ELF-1 (cell line): ENCODE data around the gene FCN3.
"Not testable (repeated sequence)": the region's sequence is repeated elsewhere in the genome, so short reads cannot be mapped to it uniquely, and the experiment has no call there.

ENCODE experiments used
- DNase-seq: peaks from one replicate; pipeline ENCODE4 v3.0.0-alpha.2; 2016; ENCODE audit warnings: low read depth, low spot score

FCN3 gene

DNA sequence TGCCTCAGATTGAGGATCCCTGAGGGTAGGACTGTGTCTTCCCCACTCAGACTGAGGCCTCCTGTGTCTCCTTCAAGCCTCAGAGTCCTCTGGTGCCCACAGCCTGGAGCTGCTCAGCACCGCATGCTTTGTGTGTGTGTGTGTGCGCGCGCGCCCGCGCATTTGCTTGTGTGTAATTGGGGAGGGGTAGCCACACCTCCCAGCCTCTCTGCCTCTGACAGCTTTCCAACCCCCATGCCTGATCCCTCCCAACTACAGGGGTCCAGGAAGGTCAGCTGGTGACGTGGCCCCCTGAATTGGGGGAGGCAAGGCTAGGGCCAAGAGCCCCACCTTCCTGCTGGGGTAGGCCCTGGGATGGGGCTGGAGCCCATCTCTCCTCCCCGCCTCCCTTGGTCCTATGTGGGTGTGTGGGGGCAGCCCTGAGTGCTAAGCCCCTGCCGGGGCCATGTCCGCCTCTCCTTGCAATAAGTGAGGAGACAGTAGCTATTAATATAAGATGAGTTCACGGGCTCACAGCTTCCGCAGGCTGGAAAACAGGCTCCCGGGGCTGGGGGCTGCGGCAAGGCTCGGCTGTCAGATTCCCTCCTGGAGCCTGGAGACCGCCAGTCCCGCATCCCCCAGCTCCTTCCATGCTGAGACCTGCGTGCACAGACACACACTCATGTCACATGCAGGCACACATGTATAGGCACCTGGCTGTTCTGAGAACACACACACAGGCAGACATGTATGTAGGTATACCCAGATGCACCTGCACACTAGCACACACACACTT, 24.8 kb upstream of the FCN3 start:
- DNase-seq: peak; percentile 62

DNA sequence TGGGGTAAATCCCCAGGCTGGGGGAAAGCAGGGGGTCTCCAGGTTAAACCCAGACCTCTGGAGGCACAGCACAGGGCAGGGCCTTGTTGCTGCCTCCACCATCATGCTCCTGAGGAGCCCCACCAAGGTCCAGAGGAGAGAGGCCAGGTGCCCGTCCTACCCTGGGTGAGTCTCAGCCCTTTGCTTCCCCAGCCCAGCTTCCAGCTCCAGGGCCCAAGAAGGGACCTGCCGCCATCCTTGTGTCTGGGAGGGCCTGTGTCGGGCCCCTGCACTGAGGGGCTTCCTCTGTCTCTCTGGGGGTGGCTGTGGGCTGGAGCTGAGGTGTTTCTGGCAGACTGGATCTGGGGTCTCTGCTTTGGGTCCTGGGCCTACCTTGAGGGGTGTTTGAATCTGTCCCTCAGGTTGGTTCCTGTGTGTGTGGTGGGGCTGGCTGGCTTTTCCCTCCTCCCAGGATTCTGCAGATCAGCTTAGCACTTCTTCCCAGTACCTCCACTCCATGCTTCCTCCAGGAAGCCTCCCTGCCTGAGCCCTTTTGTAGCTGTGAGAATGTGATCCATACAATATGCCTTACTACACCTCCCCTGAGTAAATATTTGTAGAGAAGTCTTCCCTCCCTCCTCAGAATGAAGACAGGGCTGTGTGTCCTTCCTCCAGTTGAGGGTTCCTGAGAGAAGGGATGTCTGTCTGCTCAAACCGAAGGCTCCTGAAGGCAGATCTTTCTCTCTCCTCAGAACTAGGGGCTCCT, 24.0 kb upstream of the FCN3 start:
- DNase-seq: no peak

GRCh38 chr1:27397749-27398148, 23.1 kb upstream of the FCN3 start:
- DNase-seq: peak; percentile 53

DNA sequence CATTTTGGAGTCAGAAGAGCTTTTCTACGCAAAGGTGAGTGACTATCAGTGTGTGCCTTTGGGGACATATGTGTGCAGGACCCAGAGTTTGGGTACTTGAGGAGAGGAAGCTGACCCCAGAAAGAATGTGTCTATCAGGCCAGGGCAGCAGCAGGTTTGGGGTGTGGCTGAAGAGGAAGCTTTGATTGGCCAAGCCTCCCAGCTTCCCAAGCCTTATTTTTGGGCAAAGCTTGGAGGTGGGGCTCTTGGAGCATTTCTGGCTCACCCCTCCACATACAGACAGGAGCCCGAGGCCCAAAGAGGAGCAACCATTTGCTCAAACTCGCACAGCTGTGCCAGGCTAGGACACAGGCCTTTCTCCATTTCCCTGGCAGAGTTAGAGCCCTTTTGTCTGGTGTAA, 22.5 kb upstream of the FCN3 start:
- no peak for DNase-seq

DNA sequence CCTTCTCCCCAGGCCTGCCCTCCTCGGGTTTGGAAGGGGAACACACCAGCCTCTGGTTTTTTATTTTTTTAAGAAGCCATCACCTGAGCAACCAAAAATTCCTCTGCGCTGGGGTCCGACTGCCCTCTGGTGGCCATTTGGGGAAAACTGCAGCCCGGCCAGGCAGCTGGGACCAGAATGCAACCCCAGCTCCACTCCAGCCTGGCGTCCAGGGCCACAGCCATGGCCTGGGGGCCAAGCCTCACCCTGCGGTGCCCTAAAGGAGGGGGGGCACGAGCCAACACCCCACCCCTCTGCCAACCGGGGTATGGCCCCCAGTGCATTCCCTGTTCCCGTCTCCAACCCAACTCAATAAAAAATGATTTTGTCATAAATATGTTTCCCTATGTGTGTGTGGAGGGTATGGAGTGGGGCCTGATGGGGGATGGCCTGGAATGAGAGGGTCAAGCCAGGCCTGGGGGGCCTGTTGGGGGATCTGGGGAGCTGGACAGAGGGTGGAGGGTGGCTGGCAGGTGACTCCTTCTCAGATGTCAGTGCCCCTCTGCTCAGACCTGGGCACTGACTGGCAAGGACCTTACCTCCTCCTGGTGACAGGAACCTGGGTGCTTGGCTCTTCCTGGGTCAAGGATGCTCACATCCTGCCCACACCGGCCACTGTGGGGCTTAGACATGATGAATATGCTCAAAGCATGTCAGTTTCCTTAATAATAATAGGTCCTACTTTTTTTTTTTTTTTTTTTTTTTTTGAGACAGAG, 21.0 kb upstream of the FCN3 start:
- peak; percentile 94 for DNase-seq

- DNase-seq: no peak
These were observed 20.3 kb upstream of the FCN3 start for GRCh38 chr1:27394925-27395324.

DNA sequence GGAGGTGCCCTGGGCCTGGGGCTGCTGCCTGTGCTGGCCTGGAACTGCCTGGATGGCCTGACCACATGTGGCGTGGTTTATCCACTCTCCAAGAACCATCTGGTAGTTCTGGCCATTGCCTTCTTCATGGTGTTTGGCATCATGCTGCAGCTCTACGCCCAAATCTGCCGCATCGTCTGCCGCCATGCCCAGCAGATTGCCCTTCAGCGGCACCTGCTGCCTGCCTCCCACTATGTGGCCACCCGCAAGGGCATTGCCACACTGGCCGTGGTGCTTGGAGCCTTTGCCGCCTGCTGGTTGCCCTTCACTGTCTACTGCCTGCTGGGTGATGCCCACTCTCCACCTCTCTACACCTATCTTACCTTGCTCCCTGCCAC, 19.6 kb upstream of the FCN3 start:
- no peak for DNase-seq

GRCh38 chr1:27393641-27394281, 19.1 kb upstream of the FCN3 start:
- no peak for DNase-seq

GRCh38 chr1:27392778-27393635, 18.4 kb upstream of the FCN3 start:
- DNase-seq: peak; percentile 63

DNA sequence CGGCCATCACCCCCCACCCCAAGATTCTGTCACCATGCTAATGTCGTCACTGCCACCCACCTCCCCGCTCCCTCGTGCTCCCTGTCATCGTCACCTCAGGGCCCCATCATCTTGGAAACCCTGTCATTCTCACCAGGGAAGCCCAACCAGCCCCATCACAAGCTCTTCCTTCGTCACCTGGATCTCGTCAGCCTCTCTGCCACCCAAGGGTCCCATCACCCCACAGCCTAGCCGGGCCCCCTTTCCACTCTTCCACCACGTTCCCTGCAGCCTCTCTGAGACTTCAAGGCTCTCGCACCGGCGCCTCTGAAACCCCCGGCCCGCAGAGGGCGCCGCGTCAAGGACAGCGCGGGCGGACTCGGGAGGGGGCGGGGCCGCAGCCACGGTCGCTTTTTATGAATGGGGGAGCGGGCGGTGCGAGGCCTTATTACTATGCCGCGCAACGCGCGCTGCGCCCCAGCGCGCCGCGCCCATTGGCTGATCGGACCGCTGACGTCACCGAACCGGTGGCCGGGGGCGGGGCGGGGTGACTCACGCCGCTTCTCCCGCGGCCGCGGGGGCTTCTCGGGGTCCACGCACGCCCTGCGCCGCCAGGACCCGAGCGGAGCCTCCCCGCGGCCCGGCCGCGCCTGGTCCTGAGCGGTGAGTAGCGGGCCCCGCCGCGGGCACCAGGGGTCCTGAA, 17.6 kb upstream of the FCN3 start, which contains the start of gene GPR3:
TSS of gene GPR3 (plus strand) at position 527 of the 682 bp plus-strand sequence. CDS start 1,177 bp downstream, outside the sequence.
- DNase-seq: peak; percentile 95

DNA sequence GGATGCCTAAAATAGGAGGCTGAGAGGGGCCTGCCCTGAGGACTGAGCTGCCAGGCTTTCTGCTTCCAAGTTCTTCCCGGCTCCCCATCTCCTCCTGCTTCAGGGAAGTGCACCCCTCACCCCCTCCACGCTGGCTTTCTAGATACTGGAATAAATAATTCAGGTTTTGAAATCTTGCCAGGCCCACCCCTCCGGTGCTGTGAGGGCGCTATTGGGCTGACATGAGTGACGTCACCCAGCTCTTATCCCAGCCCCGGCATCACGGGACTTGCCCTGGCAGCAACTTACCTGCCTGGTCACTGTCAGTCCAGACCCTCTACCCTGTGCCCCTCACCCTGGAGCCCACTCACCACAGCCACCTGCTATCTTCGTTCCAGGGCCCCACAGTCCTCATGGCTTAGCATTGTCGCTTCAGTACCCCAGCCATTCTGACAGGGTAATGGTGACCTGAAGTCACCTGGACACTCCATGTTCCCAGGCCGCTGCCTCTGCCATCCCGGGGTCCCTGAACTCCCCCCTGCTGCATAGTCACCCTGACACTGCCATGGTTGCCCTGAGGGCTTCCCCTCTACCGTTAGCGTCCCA, 17.0 kb upstream of the FCN3 start:
- no peak for DNase-seq

GRCh38 chr1:27388337-27389005, 13.8 kb upstream of the FCN3 start:
- peak; percentile 83 for DNase-seq

- not testable (repeated sequence) for DNase-seq
These were observed 10.2 kb upstream of the FCN3 start for GRCh38 chr1:27384797-27385196.

- DNase-seq: no peak
These were observed 9.0 kb upstream of the FCN3 start for GRCh38 chr1:27383661-27384060.

GRCh38 chr1:27383039-27383605, 8.5 kb upstream of the FCN3 start, which contains the start of gene CD164L2:
TSS of gene CD164L2 (minus strand) at chr1:27383333. CDS start at chr1:27383239, 94 bp downstream.
- DNase-seq: no peak

DNA sequence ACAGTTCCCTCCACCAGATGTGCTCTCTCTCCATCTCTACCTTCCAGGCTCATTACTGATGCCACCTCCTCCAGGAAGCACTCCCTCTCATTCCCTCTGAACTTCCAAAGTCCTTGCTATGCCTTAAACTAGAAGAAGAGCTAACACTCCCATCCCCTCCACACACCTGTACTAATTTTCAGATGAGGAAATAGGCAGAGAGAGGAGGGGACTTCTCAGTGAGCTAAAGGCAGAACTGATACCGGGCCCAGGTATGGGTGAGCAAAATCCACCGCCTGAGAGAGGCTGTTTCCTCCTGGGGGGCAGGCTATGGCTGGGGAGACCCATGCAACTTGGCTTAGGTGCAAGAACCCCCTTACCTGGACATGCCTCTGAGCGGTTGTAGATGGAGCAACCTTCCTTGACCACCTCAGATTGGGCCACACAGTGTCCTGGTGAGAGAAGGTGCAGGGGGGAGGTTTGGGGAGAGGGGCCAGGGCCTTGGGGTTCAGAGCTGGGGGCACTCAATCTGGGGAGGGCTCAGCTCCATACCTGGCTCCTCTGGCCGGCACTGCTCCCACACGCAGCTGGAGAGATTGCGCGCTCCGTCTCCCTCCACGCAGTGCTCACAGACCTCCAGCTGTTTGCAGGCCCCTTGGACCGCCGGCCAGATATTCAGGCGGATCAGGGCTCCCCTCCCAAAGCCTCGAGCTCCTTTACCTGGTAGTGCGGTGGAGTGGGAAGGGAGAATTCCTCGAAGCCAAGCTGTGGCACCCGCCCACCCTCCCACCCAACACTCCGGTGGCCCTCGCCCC, 7.5 kb upstream of the FCN3 start:
- no peak for DNase-seq

GRCh38 chr1:27380766-27381733, 6.4 kb upstream of the FCN3 start:
- DNase-seq: no peak
